ENCODE measurements around the gene ZNF296. TPM values are rescaled to one million over a fixed set of nuclear protein-coding genes. Genes with fewer than 3 reads are reported as not detected.

ZNF296 gene
- total and polyA plus RNA-seq, 2 of the 13 experiments (the other 11 are each of a cell fraction or from before 2014, with no cell fraction given): 0.26 to 0.62 TPM

DNA sequence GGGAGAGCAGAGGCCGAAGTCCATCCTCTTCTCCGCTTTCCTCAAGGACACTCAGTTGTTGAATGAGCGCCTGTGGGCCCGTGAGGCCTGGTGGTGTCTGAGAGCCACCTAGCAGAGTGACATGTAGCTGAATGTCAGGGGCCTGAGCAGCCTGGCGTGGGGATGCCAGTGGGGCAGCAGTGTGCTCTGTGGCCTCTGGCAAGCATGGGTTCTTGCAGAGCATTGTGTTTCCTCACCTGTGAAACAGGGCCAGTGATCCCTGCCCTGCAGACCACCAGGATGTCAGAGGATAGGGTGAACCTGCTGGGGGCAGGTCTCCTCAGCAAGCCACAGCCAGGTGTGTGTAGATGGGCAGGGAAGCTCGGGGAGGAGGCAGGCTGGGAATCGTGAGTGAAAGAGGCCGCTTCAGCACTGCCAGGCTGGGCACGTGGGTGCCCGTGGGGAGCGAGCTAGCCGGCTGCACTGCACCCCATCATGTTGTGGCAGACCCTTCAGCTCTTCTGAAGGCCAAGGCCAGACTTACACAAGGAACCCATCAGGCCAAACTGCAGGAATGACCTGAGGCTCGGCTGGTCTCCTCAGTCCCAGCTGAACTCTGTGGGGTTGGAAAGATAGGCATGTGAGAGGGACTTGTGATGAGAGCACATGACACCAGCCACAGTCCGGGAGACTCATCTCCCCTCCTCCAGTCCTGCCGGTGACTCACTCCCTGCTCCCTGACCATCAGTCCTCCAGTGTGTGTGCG lies 21.7 kb upstream of the ZNF296 start (continued):
- TF ChIP-seq, protein P1, sequence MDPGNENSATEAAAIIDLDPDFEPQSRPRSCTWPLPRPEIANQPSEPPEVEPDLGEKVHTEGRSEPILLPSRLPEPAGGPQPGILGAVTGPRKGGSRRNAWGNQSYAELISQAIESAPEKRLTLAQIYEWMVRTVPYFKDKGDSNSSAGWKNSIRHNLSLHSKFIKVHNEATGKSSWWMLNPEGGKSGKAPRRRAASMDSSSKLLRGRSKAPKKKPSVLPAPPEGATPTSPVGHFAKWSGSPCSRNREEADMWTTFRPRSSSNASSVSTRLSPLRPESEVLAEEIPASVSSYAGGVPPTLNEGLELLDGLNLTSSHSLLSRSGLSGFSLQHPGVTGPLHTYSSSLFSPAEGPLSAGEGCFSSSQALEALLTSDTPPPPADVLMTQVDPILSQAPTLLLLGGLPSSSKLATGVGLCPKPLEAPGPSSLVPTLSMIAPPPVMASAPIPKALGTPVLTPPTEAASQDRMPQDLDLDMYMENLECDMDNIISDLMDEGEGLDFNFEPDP (CRISPR knock-in tag; conservative IDR thresholded peaks at IDR 0.05): no peak
- peak; percentile 60; the same call in 1 of the 2 replicates for TF ChIP-seq ZNF350 (CRISPR knock-in tag; IDR thresholded peaks at IDR 0.05; ENCODE audit: borderline replicate concordance, low read depth)
- TF ChIP-seq SOX5 (CRISPR knock-in tag; IDR thresholded peaks at IDR 0.05; ENCODE audit: borderline replicate concordance): peak; percentile 15; the same call in 1 of the 2 replicates
- TF ChIP-seq, protein P2, sequence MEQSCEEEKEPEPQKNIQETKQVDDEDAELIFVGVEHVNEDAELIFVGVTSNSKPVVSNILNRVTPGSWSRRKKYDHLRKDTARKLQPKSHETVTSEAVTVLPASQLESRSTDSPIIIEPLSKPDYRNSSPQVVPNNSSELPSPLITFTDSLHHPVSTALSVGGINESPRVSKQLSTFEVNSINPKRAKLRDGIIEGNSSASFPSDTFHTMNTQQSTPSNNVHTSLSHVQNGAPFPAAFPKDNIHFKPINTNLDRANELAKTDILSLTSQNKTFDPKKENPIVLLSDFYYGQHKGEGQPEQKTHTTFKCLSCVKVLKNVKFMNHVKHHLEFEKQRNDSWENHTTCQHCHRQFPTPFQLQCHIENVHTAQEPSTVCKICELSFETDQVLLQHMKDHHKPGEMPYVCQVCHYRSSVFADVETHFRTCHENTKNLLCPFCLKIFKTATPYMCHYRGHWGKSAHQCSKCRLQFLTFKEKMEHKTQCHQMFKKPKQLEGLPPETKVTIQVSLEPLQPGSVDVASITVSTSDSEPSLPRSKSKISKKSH (CRISPR knock-in tag; IDR thresholded peaks at IDR 0.05; ENCODE audit: borderline replicate concordance): no peak
- TF ChIP-seq HNF4G (IDR thresholded peaks at IDR 0.05; ENCODE audit: borderline replicate concordance, low read depth, low read length): no peak
- peak; percentile 25; the same call in 1 of the 2 replicates for TF ChIP-seq HNF4G (CRISPR knock-in tag; IDR thresholded peaks at IDR 0.05; ENCODE audit: borderline replicate concordance, low read depth)
- 0 out of 2 replicates have a peak, but pooled peaks have one; percentile 72 for TF ChIP-seq ZNF232 (CRISPR knock-in tag; IDR thresholded peaks at IDR 0.05; ENCODE audit: borderline replicate concordance)
- TF ChIP-seq ZFY (CRISPR knock-in tag; IDR thresholded peaks at IDR 0.05): peak; percentile 73
- peak; percentile 56; the same call in 1 of the 2 replicates for TF ChIP-seq ZNF557 (CRISPR knock-in tag; IDR thresholded peaks at IDR 0.05)
- peak; percentile 59; the same call in 1 of the 2 replicates for TF ChIP-seq RFXAP (CRISPR knock-in tag; IDR thresholded peaks at IDR 0.05; ENCODE audit: borderline replicate concordance)
- TF ChIP-seq HDAC1 (CRISPR knock-in tag; IDR thresholded peaks at IDR 0.05): peak; percentile 62
- peak; percentile 91 for TF ChIP-seq HNF4A (CRISPR knock-in tag; IDR thresholded peaks at IDR 0.05)
- no peak for TF ChIP-seq ZMYM2 (CRISPR knock-in tag; IDR thresholded peaks at IDR 0.05)
- peak; percentile 25; the same call in 1 of the 2 replicates for TF ChIP-seq MXD4 (CRISPR knock-in tag; IDR thresholded peaks at IDR 0.05)
- TF ChIP-seq, protein P3, sequence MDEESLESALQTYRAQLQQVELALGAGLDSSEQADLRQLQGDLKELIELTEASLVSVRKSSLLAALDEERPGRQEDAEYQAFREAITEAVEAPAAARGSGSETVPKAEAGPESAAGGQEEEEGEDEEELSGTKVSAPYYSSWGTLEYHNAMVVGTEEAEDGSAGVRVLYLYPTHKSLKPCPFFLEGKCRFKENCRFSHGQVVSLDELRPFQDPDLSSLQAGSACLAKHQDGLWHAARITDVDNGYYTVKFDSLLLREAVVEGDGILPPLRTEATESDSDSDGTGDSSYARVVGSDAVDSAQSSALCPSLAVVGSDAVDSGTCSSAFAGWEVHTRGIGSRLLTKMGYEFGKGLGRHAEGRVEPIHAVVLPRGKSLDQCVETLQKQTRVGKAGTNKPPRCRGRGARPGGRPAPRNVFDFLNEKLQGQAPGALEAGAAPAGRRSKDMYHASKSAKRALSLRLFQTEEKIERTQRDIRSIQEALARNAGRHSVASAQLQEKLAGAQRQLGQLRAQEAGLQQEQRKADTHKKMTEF (CRISPR knock-in tag; IDR thresholded peaks at IDR 0.05): 0 out of 2 replicates have a peak, but pooled peaks have one; percentile 40
- TF ChIP-seq ZNF747 (CRISPR knock-in tag; IDR thresholded peaks at IDR 0.05; ENCODE audit: borderline replicate concordance): no peak
